ENCODE results near the gene CCNJL.
A peak's percentile ranks its signal among the peaks of the same experiment; 100 is the strongest.

CCNJL gene, protein sequence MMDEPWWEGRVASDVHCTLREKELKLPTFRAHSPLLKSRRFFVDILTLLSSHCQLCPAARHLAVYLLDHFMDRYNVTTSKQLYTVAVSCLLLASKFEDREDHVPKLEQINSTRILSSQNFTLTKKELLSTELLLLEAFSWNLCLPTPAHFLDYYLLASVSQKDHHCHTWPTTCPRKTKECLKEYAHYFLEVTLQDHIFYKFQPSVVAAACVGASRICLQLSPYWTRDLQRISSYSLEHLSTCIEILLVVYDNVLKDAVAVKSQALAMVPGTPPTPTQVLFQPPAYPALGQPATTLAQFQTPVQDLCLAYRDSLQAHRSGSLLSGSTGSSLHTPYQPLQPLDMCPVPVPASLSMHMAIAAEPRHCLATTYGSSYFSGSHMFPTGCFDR

DNA sequence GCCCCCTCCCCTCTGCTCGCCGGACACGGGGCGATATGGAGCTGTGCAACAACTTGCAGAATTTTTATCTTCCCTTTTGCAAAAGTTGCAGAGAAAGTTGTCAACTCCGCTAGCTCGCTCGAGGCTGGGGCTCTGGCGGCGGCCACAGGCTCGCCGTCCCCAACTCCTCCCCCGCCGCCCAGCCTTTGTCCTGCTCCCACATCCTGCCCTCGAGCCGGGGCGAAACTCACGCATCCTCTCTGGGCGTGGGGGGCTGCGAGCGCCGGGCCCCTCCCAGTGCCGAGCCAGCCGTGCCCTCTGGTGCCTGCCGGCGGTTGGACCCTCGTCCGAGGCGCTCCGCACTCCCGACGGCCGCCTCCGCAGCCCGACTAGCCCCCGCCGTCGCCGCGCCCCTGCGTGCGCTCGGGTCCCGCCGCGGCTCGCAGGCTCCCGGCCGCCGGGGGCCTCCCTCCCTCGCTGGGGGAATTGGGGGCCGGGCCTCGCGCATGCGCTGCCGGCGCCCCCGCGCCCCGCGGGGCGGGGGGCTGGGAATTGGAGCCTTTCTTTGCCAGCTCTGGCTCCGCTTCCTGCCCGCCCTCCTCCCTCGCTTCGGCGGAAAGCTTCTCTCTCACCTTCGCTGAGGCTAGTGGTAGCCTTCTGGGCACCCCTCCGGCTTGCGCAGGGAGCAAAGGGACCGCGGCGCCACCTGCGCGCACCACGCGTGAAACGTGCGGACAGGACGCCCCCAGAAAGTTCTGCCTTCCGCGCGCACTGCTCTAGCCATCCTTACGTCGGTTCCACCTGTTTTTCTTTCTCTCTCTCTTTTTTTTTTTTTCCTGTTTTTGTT is at the start of gene CCNJL:
Gene CCNJL, minus strand, starts transcription at position 431 of the 826 bp plus-strand sequence. CDS start 641 bp downstream, outside the sequence.
- TF ChIP-seq, protein P1, sequence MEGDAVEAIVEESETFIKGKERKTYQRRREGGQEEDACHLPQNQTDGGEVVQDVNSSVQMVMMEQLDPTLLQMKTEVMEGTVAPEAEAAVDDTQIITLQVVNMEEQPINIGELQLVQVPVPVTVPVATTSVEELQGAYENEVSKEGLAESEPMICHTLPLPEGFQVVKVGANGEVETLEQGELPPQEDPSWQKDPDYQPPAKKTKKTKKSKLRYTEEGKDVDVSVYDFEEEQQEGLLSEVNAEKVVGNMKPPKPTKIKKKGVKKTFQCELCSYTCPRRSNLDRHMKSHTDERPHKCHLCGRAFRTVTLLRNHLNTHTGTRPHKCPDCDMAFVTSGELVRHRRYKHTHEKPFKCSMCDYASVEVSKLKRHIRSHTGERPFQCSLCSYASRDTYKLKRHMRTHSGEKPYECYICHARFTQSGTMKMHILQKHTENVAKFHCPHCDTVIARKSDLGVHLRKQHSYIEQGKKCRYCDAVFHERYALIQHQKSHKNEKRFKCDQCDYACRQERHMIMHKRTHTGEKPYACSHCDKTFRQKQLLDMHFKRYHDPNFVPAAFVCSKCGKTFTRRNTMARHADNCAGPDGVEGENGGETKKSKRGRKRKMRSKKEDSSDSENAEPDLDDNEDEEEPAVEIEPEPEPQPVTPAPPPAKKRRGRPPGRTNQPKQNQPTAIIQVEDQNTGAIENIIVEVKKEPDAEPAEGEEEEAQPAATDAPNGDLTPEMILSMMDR (IDR thresholded peaks at IDR 0.05; ENCODE audit: control insufficient read depth, extremely low read depth, insufficient read depth), result no peak
- peak within 1 kb of the TSS; percentile 41 for H3K4me3 ChIP-seq (ENCODE audit: low read depth, low read length)
- no peak for DNase-seq (ENCODE audit: low read depth)

DNA sequence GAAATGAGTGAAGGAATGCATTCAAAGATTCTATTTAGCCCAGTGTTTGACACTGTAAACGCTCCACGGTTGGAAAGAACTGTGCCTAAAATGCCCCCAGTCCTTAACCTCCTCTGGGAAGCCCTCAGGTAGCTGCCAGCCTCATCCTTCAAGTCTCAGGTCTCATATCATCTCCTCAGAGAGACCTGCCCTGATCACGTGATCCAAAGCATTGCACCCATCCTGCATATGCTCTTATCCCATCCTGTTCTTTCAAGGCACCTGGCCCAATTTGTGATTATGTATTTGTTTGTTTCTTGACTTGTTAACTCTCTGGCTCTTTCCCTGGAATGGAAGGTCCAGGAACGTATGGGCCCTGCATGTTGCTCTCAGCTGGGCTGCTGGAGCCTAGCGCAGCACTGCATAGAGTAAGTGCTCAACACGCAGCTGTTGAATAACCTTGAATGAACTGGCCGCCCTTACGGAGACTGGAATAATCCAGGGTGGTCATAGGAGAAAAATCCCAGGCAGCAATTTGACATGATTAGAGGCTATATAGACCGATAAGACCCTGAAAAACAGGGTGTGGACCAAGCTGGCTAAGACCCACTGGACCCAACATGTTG is 49.4 kb upstream of the CCNJL start:
- DNase-seq (ENCODE audit: low read depth), result no peak
- TF ChIP-seq, protein P1 (IDR thresholded peaks at IDR 0.05; ENCODE audit: control insufficient read depth, extremely low read depth, insufficient read depth), result no peak

DNA sequence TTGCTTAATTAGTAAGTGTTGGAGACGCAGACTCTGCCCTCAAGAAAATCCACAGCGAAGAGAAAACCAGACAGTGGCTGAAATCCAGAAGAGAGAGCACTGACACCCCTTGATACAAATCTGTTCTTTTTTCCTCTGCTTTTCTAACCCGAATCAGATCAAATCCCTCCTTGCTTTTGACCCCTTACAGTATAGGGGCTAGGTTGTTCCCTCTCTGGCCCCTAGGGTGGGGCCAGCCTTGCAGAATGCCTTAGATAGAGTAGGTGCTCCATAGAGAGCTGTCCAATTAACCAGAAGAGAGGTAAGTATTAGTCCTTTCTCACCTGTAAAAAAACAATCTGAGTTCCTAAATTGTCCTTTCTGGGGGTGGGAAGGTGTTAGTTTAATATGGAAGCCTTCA is 47.9 kb upstream of the CCNJL start:
- no peak for DNase-seq (ENCODE audit: low read depth)
- no peak overlapping the region for H3K4me3 ChIP-seq (ENCODE audit: low read depth, low read length)
- TF ChIP-seq, protein P1 (IDR thresholded peaks at IDR 0.05; ENCODE audit: control insufficient read depth, extremely low read depth, insufficient read depth), result no peak

More for the DNA sequence above, 49.4 kb upstream of the CCNJL start:
- H3K4me3 ChIP-seq (ENCODE audit: low read depth, low read length), result no peak overlapping the region

DNA sequence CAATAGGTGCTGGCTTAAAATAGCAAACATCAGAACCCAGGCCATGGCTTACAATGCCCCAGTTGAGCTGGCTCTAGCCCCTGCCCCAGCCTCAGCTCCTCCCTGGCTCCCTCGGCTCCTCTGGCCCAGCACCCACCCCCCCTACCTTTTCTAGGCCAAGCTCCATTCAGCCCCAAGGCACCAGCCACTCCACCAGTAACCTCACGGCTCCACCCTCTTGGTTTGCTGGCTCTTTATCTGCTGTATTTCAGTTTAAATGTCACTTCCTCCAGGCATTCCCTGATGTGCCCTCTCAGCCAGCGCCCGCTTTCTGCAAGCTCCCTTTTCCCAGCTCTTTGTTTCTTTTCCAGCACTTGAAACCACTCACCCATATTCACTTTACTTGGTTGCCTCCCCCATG is 47.5 kb upstream of the CCNJL start:
- no peak for DNase-seq (ENCODE audit: low read depth)

DNA sequence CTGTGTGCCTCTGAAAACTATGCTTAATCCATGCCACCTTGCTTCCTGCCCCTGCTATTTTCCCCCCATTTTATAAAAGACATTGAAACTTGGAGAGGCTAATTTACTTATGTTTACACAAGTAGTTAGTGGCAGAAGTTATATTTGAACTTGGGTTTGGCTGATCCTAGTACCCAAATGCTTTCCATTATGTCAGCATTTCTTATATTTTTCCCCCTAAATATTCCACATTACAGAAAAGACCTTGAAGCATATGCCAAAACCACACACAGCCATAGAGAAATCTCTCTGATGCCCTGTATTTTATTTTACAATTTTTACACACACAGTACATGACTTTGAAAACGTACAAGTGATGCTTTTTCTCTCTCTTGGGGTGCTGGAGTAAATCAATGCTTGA is 46.9 kb upstream of the CCNJL start:
- TF ChIP-seq, protein P1 (IDR thresholded peaks at IDR 0.05; ENCODE audit: control insufficient read depth, extremely low read depth, insufficient read depth), result no peak

More for the DNA sequence above, 47.5 kb upstream of the CCNJL start:
- TF ChIP-seq, protein P1 (IDR thresholded peaks at IDR 0.05; ENCODE audit: control insufficient read depth, extremely low read depth, insufficient read depth), result no peak
- H3K4me3 ChIP-seq (ENCODE audit: low read depth, low read length), result no peak overlapping the region

DNA sequence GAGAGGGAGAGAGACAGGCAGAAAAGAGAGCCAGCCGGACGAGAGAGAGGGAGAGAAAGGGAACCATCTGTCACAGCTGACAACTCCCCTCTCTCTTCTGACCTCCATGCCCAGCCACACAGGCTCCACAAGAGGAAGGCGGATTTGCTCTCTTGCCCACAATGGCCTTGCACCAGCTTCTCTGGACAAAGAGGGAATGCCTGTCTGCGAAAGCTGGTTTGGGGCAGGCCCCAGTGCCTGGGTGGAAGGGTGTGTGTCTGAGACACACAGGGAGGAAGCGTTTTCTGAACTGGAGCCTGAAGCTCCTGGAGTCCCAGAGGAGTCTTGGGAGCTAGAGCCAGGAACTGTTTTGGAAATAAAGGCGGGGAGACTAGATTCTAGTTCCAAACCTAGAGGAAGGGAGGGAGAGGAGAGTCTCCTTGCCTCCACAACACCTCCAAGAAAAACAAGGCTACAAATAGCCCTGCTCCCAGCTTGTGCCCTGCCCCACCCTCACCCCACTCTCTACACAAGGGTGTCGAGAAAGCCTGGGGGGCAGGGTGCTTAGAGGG is 45.6 kb upstream of the CCNJL start:
- DNase-seq (ENCODE audit: low read depth), result no peak
- no peak overlapping the region for H3K4me3 ChIP-seq (ENCODE audit: low read depth, low read length)

More for the DNA sequence above, 46.9 kb upstream of the CCNJL start:
- H3K4me3 ChIP-seq (ENCODE audit: low read depth, low read length), result no peak overlapping the region
- no peak for DNase-seq (ENCODE audit: low read depth)

More for the DNA sequence above, 45.6 kb upstream of the CCNJL start:
- TF ChIP-seq, protein P1 (IDR thresholded peaks at IDR 0.05; ENCODE audit: control insufficient read depth, extremely low read depth, insufficient read depth), result no peak
